ENCODE data around the gene MSANTD7.

DNA sequence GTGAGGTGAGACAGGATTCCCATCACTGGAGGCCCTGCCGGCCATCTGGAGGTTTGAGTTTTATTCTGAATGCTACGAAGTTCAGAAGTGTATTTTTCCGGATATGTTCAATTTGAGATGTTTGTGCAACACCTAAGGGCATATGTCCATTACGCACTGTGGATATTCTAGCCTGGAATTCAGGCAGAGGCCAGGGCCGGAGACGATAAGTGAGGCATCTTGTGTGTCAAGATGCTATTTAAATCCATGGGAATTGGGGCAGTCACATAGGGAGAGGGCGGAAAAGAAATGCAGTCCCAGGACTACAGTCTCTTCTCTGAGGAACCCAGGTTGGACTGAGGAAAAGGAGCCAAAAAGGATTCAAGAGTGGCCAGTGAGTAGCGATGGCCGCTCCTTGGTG lies 38.7 kb downstream of the MSANTD7 start:
- TF ChIP-seq, protein P1, sequence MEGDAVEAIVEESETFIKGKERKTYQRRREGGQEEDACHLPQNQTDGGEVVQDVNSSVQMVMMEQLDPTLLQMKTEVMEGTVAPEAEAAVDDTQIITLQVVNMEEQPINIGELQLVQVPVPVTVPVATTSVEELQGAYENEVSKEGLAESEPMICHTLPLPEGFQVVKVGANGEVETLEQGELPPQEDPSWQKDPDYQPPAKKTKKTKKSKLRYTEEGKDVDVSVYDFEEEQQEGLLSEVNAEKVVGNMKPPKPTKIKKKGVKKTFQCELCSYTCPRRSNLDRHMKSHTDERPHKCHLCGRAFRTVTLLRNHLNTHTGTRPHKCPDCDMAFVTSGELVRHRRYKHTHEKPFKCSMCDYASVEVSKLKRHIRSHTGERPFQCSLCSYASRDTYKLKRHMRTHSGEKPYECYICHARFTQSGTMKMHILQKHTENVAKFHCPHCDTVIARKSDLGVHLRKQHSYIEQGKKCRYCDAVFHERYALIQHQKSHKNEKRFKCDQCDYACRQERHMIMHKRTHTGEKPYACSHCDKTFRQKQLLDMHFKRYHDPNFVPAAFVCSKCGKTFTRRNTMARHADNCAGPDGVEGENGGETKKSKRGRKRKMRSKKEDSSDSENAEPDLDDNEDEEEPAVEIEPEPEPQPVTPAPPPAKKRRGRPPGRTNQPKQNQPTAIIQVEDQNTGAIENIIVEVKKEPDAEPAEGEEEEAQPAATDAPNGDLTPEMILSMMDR (conservative IDR thresholded peaks at IDR 0.05 in 1 of 2, IDR thresholded peaks at IDR 0.05 in 1 of 2; ENCODE audit: extremely low read depth in 1 of 2, insufficient read depth in 1 of 2, low read depth in 1 of 2, low read length in 2 of 2): no peak
- TF ChIP-seq EZH2 (IDR thresholded peaks at IDR 0.05; ENCODE audit: borderline replicate concordance, low read length): no peak
